Tibial nerve (tissue), 4 donors: ENCODE results near the gene OR52E5.

ENCODE experiments used
- CTCF ChIP-seq, 5 experiments: fragments of 200-600 bp in 3 of 5; fragments of 450-650 bp in 2 of 5; sonication (generic) in 3 of 5; IDR thresholded peaks; one replicate each; pipeline ENCODE4 v1.5.1; 2016 to 2019; ENCODE audit warnings: antibody characterized with exemption in 5 of 5, mild to moderate bottlenecking in 3 of 5, moderate library complexity in 2 of 5
- EP300 ChIP-seq, 2 donors: sonication (generic); formaldehyde crosslinking; IDR thresholded peaks; one replicate each; pipeline ENCODE4 v1.6.1; 2017; ENCODE audit warnings: antibody characterized with exemption in 2 of 2, mild to moderate bottlenecking in 1 of 2
- POLR2A ChIP-seq, 2 donors: fragments of 450-650 bp; IDR thresholded peaks; one replicate each; pipeline ENCODE4 v1.6.1; 2017; ENCODE audit warnings: antibody characterized with exemption in 2 of 2, mild to moderate bottlenecking in 2 of 2, moderate library complexity in 2 of 2

- TF ChIP-seq POLR2A (IDR thresholded peaks at IDR 0.05) (no peak), CTCF (IDR thresholded peaks at IDR 0.05) (no peak), EP300 (IDR thresholded peaks at IDR 0.05) (no peak)
These were observed 29.9 kb downstream of the OR52E5 start for GRCh38 chr11:5922749-5923426.
